WTC11 (cell line): Measurements from ENCODE around the gene PROZ. TPM values are rescaled to one million over a fixed set of nuclear protein-coding genes. Genes with fewer than 3 reads are reported as not detected.

Source experiments
- ATAC-seq: fragments of 200-7000 bp; cut with Tn5 transposase; 2 replicates; pipeline ENCODE4 v1.10.0; 2021; ENCODE audit warnings: mild to moderate bottlenecking, moderate library complexity
- CTCF ChIA-PET: fragments of 300-600 bp; sonication (Branson Sonifier 250); formaldehyde crosslinking; loops from one replicate; lab custom pipeline; 2021; ENCODE audit warnings: antibody characterized with exemption; lab: Charles Lee
- POLR2A ChIA-PET: fragments of 350-600 bp; sonication (Branson Sonifier 250); formaldehyde crosslinking; loops from one replicate; lab custom pipeline; 2021; ENCODE audit warnings: antibody characterized with exemption; lab: Charles Lee
- DNase-seq: peaks from one replicate; pipeline ENCODE4 v3.0.0; 2021; ENCODE audit warnings: low spot score
- H3K27ac Mint-ChIP-seq: 2 replicates; pipeline ENCODE4 v1.8.0; 2021; ENCODE audit warnings: mixed read lengths
- H3K27me3 Mint-ChIP-seq: 2 replicates; pipeline ENCODE4 v1.8.0; 2021; ENCODE audit warnings: low read depth, mild to moderate bottlenecking, moderate library complexity, mixed read lengths
- H3K36me3 Mint-ChIP-seq: 2 replicates; pipeline ENCODE4 v1.8.0; 2021; ENCODE audit warnings: mixed read lengths
- H3K4me1 Mint-ChIP-seq: 2 replicates; pipeline ENCODE4 v1.8.0; 2022; ENCODE audit warnings: mixed read lengths
- H3K4me3 Mint-ChIP-seq: 2 replicates; pipeline ENCODE4 v1.8.0; 2021; ENCODE audit warnings: mild to moderate bottlenecking, moderate library complexity, mixed read lengths
- H3K9me3 Mint-ChIP-seq: 2 replicates; pipeline ENCODE4 v1.8.0; 2021; ENCODE audit warnings: mixed read lengths
- AR ChIP-seq: fragments of 250-450 bp; sonication (Bioruptor Pico); IDR thresholded peaks from 2 replicates; pipeline ENCODE4 v1.9.0; 2021; ENCODE audit warnings: mild to moderate bottlenecking
- ATF2 ChIP-seq: sonication (generic); formaldehyde crosslinking; IDR thresholded peaks from 2 replicates; pipeline ENCODE4 v1.8.1; 2022; ENCODE audit warnings: low read depth, missing genetic modification reagents, borderline replicate concordance
- ATF6 ChIP-seq: sonication (generic); formaldehyde crosslinking; IDR thresholded peaks from 2 replicates; pipeline ENCODE4 v1.8.1; 2023; ENCODE audit warnings: mild to moderate bottlenecking, missing genetic modification reagents
- ETV6 ChIP-seq: sonication (generic); formaldehyde crosslinking; IDR thresholded peaks from 2 replicates; pipeline ENCODE4 v1.8.1; 2022; ENCODE audit warnings: mild to moderate bottlenecking, missing genetic modification reagents
- FOXK1 ChIP-seq: sonication (generic); formaldehyde crosslinking; IDR thresholded peaks from 2 replicates; pipeline ENCODE4 v1.8.0; 2022; ENCODE audit warnings: mild to moderate bottlenecking, moderate library complexity, missing genetic modification reagents
- GABPB1 ChIP-seq: sonication (generic); formaldehyde crosslinking; IDR thresholded peaks from 2 replicates; pipeline ENCODE4 v1.8.1; 2023; ENCODE audit warnings: mild to moderate bottlenecking, missing genetic modification reagents
- JAZF1 ChIP-seq: fragments of 250-450 bp; sonication (Bioruptor Pico); IDR thresholded peaks from 2 replicates; pipeline ENCODE4 v1.9.0; 2021; ENCODE audit warnings: moderate library complexity, mild to moderate bottlenecking, inconsistent platforms
- JUN ChIP-seq: sonication (generic); formaldehyde crosslinking; IDR thresholded peaks from 2 replicates; pipeline ENCODE4 v1.8.0; 2023; ENCODE audit warnings: mild to moderate bottlenecking, missing genetic modification reagents
- MAX ChIP-seq: sonication (generic); formaldehyde crosslinking; IDR thresholded peaks from 2 replicates; pipeline ENCODE4 v1.8.0; 2022; ENCODE audit warnings: mild to moderate bottlenecking, missing genetic modification reagents
- MXD4 ChIP-seq: fragments of 250-450 bp; sonication (Bioruptor Pico); IDR thresholded peaks from 2 replicates; pipeline ENCODE4 v1.8.0; 2021; ENCODE audit warnings: mild to moderate bottlenecking, moderate library complexity, borderline replicate concordance
- MYBL2 ChIP-seq: sonication (generic); formaldehyde crosslinking; IDR thresholded peaks from 2 replicates; pipeline ENCODE4 v1.8.1; 2023; ENCODE audit warnings: mild to moderate bottlenecking, moderate library complexity, missing genetic modification reagents
- SP1 ChIP-seq: sonication (generic); formaldehyde crosslinking; conservative IDR thresholded peaks from 2 replicates; pipeline ENCODE4 v1.8.1; 2022; ENCODE audit warnings: missing genetic modification reagents
- STAT6 ChIP-seq: sonication (generic); formaldehyde crosslinking; conservative IDR thresholded peaks from 2 replicates; pipeline ENCODE4 v1.8.1; 2023; ENCODE audit warnings: mild to moderate bottlenecking, low read depth, missing genetic modification reagents, moderate library complexity
- ZBTB43 ChIP-seq: sonication (generic); formaldehyde crosslinking; IDR thresholded peaks from 2 replicates; pipeline ENCODE4 v1.8.1; 2023; ENCODE audit warnings: mild to moderate bottlenecking, missing genetic modification reagents
- ZNF281 ChIP-seq: sonication (generic); formaldehyde crosslinking; IDR thresholded peaks from 2 replicates; pipeline ENCODE4 v1.8.0; 2023; ENCODE audit warnings: mild to moderate bottlenecking, missing genetic modification reagents
- ZNF317 ChIP-seq: sonication (generic); formaldehyde crosslinking; IDR thresholded peaks from 2 replicates; pipeline ENCODE4 v1.8.1; 2023; ENCODE audit warnings: low read depth, mild to moderate bottlenecking, moderate library complexity, missing genetic modification reagents, borderline replicate concordance
- ZNF671 ChIP-seq: fragments of 250-450 bp; sonication (Bioruptor Pico); IDR thresholded peaks from 2 replicates; pipeline ENCODE4 v1.8.0; 2021; ENCODE audit warnings: mild to moderate bottlenecking
- total RNA-seq: library from RNA; stranded (reverse); gene quantifications from 3 replicates; pipeline ENCODE4 v1.2.3, GENCODE V29; 2021

The PROZ gene
- total RNA-seq, 1 experiment from 2014 or later: not detected

- Mint-ChIP-seq H3K4me1 (no peaks in the 10 kb centered on the region), H3K27ac (no peak overlapping the region), H3K4me3 (no peak overlapping the region), H3K36me3 (0 out of 2 replicates have a peak, but pooled peaks cover 2% of the 10 kb centered on the region), H3K9me3 (peaks cover 6% of the 10 kb centered on the region), H3K27me3 (peaks cover 6% of the 10 kb centered on the region)
- ATAC-seq (no peak), DNase-seq (no peak)
- ChIA-PET CTCF (no interaction called here), POLR2A (no interaction called here)
- TF ChIP-seq ETV6 (CRISPR knock-in tag) (no peak), STAT6 (CRISPR knock-in tag) (no peak), SP1 (CRISPR knock-in tag) (no peak), ZNF281 (CRISPR knock-in tag) (no peak), AR (CRISPR knock-in tag) (no peak), MYBL2 (no peak), MXD4 (no peak), ZNF671 (CRISPR knock-in tag) (no peak), ATF6 (CRISPR knock-in tag) (no peak), JAZF1 (CRISPR knock-in tag) (no peak), ZBTB43 (no peak), JUN (CRISPR knock-in tag) (no peak), MAX (no peak), ZNF317 (CRISPR knock-in tag) (no peak), ATF2 (CRISPR knock-in tag) (no peak), FOXK1 (CRISPR knock-in tag) (no peak), GABPB1 (CRISPR knock-in tag) (no peak)
These were observed 42.9 kb upstream of the PROZ start for GRCh38 chr13:113115363-113116205.
